Measurements from ENCODE around the gene GLT6D1. TPM values are rescaled to one million over a fixed set of nuclear protein-coding genes. Genes with fewer than 3 reads are reported as not detected.

Gene GLT6D1
- total RNA-seq, 1 experiment from 2014 or later = not detected

DNA sequence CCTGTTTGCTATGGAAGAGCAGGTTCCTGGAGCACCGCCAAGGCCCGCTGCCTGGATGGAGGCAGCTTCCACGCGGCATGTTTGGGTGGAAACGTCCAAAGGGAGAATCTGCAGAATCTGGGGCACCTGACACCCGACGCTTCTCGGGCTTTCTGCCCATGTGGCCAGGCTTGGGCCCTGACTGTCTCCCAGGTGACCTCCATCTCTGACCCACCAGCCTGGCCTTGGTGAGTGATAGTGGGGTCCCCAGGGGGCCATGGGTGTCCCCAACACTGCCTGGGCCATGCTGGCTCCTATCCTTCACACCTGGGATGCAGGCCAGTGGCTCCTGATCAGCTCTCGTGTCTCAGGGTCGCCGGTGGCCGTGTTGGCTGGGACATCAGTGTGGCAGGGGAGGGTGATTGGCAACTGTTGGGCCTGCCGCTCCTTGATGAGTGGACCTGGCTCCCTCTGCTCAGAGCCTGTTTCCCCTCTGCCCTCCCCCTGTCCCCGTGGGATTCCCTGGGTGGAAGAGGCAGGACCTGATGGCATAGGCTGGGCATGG is 34.0 kb downstream of the GLT6D1 start:
- intact Hi-C loops (cut with micrococcal nuclease; ENCODE audit: unreplicated experiment) = no loop called here

DNA sequence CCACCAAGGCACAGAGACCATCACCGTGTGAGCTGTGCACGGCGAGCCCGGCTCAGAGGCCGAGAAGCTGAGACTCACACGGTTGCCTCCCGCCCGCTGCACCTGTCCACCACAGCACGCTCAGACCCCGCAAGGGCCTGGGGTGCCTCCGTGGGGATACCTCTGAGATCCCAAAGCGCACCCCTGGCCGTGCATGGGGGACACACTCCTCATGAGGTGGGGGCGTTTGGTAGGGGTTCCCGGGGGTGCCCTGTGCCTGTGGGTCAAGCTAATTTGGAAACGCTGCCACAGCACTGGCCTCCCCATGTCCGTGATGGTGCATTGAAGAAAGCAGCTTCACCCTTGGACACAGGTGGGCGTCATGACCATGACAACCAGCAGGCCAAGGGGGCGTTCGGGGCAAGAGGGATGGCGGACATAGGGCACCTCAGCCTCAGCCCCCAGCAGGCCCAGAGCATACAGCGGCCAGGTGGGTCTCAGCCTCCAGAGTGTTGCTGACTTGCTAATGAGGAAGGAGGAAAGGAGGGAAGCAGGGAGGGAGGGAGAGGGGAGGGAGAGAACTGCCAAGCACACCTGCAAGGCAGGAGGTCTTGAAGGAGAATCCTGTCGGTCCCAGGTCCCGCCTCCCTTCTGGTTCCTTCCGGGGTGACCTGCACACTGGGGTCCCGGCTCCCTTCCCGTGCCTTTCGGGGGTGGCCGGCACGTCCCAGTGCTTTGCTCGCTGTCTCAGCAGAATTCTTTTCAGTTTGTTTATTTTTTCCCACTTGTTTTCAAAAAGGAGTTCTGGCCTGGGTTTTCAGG is 34.7 kb downstream of the GLT6D1 start:
- intact Hi-C loops (cut with micrococcal nuclease; ENCODE audit: unreplicated experiment) = no loop called here
- no peak overlapping the region for H3K4me3 Mint-ChIP-seq (ENCODE audit: low read depth, unreplicated experiment)
- H3K4me1 Mint-ChIP-seq (ENCODE audit: low read depth, unreplicated experiment) = no peaks in the 10 kb centered on the region
- TF ChIP-seq, protein P1, sequence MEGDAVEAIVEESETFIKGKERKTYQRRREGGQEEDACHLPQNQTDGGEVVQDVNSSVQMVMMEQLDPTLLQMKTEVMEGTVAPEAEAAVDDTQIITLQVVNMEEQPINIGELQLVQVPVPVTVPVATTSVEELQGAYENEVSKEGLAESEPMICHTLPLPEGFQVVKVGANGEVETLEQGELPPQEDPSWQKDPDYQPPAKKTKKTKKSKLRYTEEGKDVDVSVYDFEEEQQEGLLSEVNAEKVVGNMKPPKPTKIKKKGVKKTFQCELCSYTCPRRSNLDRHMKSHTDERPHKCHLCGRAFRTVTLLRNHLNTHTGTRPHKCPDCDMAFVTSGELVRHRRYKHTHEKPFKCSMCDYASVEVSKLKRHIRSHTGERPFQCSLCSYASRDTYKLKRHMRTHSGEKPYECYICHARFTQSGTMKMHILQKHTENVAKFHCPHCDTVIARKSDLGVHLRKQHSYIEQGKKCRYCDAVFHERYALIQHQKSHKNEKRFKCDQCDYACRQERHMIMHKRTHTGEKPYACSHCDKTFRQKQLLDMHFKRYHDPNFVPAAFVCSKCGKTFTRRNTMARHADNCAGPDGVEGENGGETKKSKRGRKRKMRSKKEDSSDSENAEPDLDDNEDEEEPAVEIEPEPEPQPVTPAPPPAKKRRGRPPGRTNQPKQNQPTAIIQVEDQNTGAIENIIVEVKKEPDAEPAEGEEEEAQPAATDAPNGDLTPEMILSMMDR (IDR thresholded peaks at IDR 0.05; ENCODE audit: unreplicated experiment) = no peak
- BruUV-seq (replicated peaks) = no TSS peak
- no peaks in the 10 kb centered on the region for H3K36me3 Mint-ChIP-seq (ENCODE audit: insufficient read depth, unreplicated experiment)
- DNase-seq = no peak
- H3K27me3 Mint-ChIP-seq (ENCODE audit: unreplicated experiment) = peaks cover 24% of the 10 kb centered on the region
- no peak overlapping the region for H3K27ac Mint-ChIP-seq (ENCODE audit: unreplicated experiment)
- CTCF ChIA-PET = no interaction called here
- no peaks in the 10 kb centered on the region for H3K9me3 Mint-ChIP-seq (ENCODE audit: low read depth, unreplicated experiment)

More for the DNA sequence above, 34.0 kb downstream of the GLT6D1 start:
- CTCF ChIA-PET = no interaction called here
- BruUV-seq (replicated peaks) = no TSS peak
- Mint-ChIP-seq H3K9me3 (ENCODE audit: low read depth, unreplicated experiment) (no peaks in the 10 kb centered on the region), H3K4me1 (ENCODE audit: low read depth, unreplicated experiment) (no peaks in the 10 kb centered on the region), H3K27ac (ENCODE audit: unreplicated experiment) (no peak overlapping the region), H3K4me3 (ENCODE audit: low read depth, unreplicated experiment) (no peak overlapping the region), H3K27me3 (ENCODE audit: unreplicated experiment) (peaks cover 24% of the 10 kb centered on the region), H3K36me3 (ENCODE audit: insufficient read depth, unreplicated experiment) (no peaks in the 10 kb centered on the region)
- no peak for DNase-seq
- TF ChIP-seq, protein P1 (IDR thresholded peaks at IDR 0.05; ENCODE audit: unreplicated experiment) = no peak

DNA sequence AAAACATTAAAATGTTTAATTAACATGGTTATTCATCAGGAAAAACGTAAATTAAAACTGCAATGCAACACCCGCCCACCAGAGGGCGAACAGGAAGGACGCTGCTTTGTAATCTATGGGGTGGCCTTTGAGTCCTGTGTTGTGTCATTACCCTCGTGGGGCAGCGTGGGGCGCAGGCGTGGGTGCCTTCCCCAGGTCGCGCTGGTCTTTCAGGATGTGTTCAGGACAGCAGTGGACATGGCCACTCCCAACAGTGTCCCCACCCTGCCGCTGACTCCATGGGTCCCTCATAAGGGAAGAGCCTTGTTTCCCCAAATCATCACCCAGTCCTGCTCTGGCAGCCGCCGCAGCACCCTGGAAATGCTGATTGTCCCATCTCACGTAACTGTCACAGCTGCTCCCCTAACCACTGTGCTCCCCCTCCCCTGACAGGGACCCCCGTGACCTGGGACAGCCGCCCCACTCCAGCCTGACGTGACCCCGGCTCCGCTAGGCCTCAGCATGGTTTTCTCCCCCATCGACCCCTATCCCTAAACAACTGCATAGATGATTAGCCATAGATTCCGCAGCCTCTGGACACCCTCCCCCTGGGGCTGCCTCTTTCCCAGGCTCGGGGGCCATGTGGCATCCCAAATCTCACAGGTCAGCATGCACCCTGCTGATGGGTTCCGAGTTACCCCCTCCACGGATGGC is 36.4 kb downstream of the GLT6D1 start:
- Mint-ChIP-seq H3K27me3 (ENCODE audit: unreplicated experiment) (peaks cover 35% of the 10 kb centered on the region), H3K4me1 (ENCODE audit: low read depth, unreplicated experiment) (no peaks in the 10 kb centered on the region), H3K27ac (ENCODE audit: unreplicated experiment) (no peak overlapping the region), H3K36me3 (ENCODE audit: insufficient read depth, unreplicated experiment) (no peaks in the 10 kb centered on the region), H3K9me3 (ENCODE audit: low read depth, unreplicated experiment) (no peaks in the 10 kb centered on the region), H3K4me3 (ENCODE audit: low read depth, unreplicated experiment) (no peak overlapping the region)
- TF ChIP-seq, protein P1 (IDR thresholded peaks at IDR 0.05; ENCODE audit: unreplicated experiment) = peak; percentile 60
- CTCF ChIA-PET = interaction anchor here (1.0 kb wide), 1 partner anchor 10 kb away, joined by 3 read pairs; no protein-coding TSS in a partner anchor
- peak; percentile 54 for DNase-seq
- no TSS peak for BruUV-seq (replicated peaks)
- intact Hi-C loops (cut with micrococcal nuclease; ENCODE audit: unreplicated experiment) = no loop called here

DNA sequence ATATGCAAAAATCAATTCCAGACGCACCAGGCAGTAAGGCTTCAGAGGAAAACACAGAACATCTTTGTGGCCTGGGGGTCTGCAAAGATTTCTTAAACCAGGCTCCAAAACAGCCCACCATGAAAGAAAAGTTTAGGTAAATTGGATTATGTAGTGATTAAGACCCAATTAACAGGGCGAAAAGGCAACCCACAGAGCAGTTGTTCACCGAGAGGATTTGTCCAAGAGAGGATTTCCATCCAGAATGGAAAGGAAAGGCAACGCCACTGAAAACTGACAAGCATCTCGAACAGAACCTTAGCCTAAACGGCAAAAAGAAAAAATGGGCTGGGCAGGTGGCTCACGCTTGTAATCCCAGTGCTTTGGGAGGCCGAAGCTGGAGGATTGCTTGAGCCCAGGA is 37.4 kb downstream of the GLT6D1 start:
- DNase-seq = no peak
- intact Hi-C loops (cut with micrococcal nuclease; ENCODE audit: unreplicated experiment) = no loop called here
- H3K9me3 Mint-ChIP-seq (ENCODE audit: low read depth, unreplicated experiment) = no peaks in the 10 kb centered on the region
- H3K27ac Mint-ChIP-seq (ENCODE audit: unreplicated experiment) = no peak overlapping the region
- H3K4me3 Mint-ChIP-seq (ENCODE audit: low read depth, unreplicated experiment) = no peak overlapping the region
- no TSS peak for BruUV-seq (replicated peaks)
- H3K4me1 Mint-ChIP-seq (ENCODE audit: low read depth, unreplicated experiment) = no peaks in the 10 kb centered on the region
- TF ChIP-seq, protein P1 (IDR thresholded peaks at IDR 0.05; ENCODE audit: unreplicated experiment) = no peak
- peaks cover 45% of the 10 kb centered on the region for H3K27me3 Mint-ChIP-seq (ENCODE audit: unreplicated experiment)
- no peaks in the 10 kb centered on the region for H3K36me3 Mint-ChIP-seq (ENCODE audit: insufficient read depth, unreplicated experiment)
- CTCF ChIA-PET = no interaction called here

Measured in Calu3 (cell line).